NCI-H524 treated with DMSO at 0.1 percent for 48 hours (cell line): ENCODE data around the gene MBLAC1.

Source experiments
- DNase-seq: peaks from one replicate; lab custom pipeline; 2025; lab: John Stamatoyannopoulos, UW

The MBLAC1 gene

DNA sequence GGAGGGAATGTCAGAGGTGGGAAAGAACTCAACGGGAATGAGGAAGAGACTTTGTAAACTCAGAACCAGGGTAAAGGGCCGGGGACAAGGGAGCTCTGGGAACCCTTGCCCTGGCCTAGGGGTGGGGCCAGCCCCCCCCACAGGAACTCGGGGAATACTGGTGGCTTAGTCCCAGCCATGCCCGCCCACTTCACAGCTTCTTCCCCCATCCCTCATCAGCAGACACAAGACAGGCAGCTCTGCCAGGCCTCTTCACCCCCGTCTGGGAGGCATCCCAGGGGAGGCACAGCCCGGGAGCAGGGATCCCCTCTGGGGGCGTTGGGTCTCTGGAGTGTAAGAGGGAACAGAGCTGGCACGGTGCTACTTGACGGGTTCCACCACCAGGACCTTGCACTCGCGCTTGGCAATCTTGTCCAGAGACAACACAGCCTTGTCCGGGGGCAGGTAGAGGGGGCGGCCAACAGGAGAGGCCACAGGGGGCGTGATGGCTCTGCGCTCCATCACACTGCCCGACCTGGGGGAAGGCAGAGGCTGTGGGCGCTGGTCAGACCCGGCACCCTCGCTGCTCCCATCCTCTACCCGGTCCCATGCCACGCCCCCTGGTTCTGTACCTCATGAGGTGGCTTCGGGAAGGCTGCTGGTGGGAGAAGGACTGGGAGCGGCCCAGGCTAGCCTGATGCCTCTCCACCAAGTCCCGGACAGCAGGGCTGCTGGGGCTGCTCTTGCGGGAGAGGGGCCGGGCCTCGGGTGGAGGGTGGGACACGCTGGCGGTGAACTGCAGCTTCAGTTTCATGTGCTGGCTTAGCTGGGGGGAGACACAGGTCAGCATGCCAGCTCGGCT, 28.1 kb downstream of the MBLAC1 start:
- DNase-seq = no peak

- DNase-seq = no peak
These were observed 29.0 kb downstream of the MBLAC1 start for GRCh38 chr7:100155553-100156317.

DNA sequence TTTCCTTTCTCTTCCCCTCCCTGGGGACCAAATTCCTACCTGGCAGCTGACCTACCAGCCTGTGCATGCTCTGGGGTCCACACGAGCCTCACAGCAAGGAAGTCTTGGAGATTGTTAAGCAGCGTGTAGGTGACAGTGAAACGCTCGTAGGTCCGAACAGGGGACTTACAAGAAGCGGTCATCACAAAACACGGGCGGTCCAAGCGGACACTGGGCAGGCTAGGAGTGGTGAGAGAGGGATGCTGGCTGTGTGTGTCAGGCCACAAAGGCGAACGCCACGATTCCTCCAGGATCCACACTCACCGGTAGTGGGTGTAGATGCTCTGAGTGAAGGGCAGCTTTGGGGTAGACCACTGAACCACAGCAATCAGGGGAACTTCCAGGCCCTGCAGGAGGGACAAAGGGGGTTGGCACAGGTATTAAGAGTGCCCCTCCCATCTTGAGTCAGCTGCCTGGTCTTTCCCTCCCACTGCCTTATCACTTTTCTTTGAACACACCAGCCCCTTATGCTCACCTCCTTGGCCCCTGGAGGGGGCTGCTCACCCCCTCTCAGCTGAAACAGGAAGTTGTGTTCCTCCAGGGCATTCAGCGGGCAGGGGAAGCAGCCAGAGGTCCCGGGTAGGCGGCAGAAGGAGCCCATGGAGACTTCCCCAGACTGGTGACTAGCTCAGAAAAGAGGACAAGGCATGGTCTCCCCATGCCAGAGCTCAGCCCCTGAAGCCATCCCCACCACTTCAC, 29.7 kb downstream of the MBLAC1 start:
- no peak for DNase-seq

DNA sequence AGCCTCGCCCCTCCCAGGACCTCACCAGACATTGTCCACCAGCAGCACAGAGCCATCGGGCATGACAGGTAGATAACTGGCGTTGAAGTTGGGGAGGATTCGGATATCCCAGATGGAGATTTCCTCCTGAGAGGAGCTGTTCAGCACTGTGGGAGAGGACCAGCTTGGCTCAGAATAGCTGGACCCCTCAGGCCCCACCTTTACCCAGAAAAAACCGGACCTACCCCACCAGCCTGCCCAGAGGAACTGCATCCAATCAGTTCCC, 30.2 kb downstream of the MBLAC1 start:
- no peak for DNase-seq

DNA sequence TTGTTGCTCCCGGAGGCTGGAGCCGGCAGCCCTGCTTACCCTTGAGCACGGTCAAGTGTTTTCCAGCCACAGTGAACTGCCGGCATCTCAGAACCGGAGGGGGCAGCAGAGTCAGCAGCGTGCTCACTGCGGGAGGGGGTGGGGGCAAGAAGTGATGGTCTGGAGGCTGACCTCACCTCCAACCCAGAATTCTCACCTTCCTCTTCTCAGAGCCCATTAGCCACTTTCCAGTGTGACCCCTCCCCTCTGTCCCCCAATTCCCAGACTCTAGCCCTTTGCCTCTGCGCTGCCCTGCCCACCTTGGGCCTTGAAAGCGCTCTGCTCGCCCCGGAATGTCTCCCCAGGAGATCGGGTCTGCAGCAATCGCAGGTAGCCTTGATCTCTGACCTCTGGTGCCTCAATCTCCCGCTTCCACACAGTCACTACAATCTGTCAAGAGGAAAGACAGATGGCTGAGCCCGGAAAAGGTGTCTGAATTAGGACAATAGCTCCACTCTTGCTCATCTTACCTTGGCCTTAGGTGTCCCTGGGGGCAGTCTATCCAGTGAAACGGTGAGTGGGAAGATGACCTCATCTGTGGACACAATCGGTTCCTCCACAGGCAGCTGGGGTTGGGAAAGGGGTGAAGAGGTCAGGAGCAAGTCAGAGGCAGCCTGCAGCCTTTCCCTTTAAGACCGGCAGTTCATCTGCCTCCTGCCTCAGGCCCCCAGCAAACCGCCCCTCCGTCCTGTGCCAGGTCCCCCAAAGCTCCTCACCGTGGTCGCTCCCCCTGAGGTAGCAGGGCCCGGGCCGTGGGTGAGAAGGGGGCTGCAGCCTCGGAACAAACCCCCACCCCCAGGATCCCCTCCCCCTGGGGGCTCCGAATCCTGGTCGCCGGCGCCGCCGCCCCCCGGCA, 30.8 kb downstream of the MBLAC1 start:
- no peak for DNase-seq

- DNase-seq = no peak
These were observed 31.7 kb downstream of the MBLAC1 start, which contains the start of gene TRAPPC14 for GRCh38 chr7:100158229-100159098. Gene TRAPPC14, minus strand, starts transcription at chr7:100158723. Its CDS starts 224 bp downstream, at chr7:100158499.

DNA sequence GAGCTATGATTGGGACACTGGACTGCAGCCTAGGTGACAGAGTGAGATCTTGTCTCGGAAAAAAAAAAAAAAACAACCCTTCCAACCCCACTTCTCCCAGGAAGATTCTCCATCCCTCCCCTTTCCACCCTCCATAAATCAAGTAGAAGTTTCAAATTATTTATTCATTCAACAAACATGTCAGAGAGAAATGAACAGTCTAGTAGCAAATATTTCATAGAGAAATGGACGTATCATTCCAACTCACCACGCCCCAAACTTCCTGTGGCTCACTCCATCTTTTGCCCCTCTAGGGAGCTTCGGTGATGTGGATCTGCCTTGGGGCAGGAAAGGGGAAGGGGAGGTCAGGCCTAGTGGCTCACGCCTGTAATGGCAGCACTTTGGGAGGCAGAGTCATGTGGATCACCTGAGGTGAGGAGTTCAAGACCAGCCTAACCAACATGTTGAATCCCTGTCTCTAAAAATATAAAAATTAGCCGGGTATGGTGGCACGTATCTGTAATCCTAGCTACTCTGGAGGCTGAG, 32.4 kb downstream of the MBLAC1 start:
- DNase-seq = no peak

GRCh38 chr7:100160067-100160466, 33.3 kb downstream of the MBLAC1 start:
- no peak for DNase-seq

DNA sequence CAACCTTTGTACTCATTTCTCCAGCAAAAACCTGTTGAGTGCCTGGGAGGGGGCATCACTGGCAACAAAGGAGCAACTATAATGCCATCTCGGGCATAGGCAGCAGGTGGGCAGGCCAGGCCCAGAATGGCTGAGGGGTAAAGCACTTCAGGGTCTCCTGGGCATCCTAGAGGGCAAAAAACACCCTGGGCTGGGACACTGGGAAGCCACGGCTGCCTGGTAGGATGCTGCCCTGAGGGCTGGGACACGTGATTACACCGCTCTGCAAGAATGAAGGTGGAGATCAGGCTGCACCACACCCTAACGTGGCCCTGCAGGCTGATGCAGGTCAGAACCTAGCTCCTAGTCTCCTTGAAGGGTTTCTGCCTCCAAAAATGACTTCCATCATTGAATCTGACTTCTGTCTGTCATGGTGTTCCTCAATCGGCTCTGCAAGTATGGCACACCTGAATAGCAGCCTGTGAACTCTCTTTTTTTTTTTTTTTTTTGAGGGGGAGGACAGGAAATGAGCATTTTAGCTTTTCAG, 36.3 kb downstream of the MBLAC1 start:
- no peak for DNase-seq

DNA sequence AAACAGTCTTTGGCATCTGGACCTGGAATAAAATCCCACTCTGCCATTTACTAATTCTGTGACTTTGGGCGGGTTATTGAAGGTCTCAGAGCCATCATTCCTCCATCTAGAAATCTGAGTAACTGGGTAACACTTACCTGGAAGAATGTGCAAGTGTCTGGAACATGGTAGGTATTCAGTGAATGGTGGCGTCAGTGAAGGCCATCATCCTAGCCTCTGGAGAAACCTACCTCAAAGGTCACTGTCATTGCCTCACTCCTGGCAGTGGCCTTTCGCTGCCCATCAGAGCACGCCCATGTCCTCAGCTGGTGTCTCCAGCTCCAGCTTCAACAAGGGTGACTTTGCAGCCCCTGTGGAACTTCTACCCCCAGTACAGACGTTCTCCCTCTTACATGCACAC, 37.1 kb downstream of the MBLAC1 start:
- DNase-seq = no peak

GRCh38 chr7:100166317-100166940, 39.7 kb downstream of the MBLAC1 start:
- no peak for DNase-seq

GRCh38 chr7:100166970-100167911, 40.5 kb downstream of the MBLAC1 start:
- no peak for DNase-seq

- no peak for DNase-seq
These were observed 41.2 kb downstream of the MBLAC1 start for GRCh38 chr7:100167912-100168323.

DNA sequence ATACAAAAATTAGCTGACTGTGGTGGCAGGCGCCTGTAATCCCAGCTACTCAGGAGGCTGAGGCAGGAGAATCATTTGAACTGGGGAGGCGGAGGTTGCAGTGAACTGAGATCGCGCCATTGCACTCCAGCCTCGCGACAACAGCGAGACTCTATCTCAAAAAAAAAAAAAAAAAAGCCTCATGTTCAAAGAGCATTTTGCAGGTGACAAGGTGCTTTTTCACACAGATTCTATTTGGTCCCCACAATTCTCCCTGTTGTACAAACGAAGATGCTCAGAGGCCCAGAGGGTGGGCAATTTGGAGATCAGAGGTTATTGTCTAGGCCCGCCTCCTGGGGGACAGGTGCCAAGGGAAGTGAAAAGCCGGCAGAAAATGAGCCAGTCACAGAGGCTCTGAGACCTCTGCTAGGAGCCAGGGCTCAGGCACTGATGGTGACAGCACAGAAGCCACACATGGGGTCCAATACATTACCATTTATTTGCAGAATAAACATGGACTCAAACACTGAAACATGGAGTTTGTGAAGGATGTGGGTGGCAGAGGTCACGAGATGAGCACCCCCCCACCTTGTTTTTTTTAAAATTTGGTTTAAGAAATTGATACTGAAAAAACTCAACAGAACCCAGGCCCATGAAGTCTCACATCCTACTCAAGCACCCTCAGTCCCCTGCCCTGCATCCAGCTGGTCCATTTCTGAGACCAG, 42.5 kb downstream of the MBLAC1 start:
- DNase-seq = no peak

- DNase-seq = no peak
These were observed 43.5 kb downstream of the MBLAC1 start for GRCh38 chr7:100170101-100170897.

DNA sequence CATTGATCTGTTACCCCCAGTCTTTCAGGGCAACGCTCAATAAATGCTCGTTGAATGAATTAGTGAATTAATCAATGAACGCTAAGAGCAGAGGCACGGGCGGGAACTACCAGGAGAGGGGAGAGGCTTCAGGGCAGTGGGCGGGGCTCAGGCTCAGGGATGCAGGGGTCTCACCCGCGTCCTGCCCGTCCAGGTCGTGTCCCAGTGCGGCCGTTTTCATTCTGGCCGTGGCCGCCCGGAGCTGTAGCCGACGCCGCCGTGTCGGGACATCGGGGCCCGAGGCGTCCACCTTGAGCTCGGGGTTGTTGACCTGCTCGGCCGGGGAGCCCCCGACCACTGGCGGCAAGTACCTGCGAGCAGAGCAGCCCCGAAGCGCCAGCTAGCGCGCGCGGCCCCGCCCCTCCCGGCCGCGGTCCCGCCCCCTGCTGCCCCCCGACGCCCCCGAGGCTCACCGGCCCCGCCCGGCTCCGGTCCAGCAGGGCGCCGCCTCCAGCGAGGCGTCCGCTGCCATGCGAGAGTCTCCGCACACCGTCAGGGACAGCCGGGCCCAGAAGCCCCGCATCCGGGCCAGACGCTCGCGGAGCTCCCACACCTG, 44.4 kb downstream of the MBLAC1 start:
- no peak for DNase-seq

DNA sequence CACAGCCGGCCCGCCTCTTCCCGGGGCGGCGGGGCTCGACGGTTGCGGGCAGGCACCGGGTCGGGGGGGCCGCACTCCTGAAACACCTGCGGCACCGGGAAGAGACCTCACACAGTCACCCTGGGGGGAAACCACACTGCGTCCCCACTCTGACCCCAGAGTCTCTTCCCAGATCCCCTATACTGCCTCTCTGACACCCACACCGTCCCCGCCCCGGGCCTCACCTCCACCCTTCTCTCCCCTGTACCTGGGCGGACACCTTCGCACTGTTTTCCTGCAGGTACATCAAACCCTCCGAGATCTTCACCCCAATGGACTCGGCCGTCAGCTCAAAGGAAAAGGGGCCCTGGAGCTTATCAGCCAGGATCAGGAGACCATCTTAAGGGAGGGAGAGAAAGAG, 45.1 kb downstream of the MBLAC1 start:
- DNase-seq = no peak
